ACC112 (cell line): ENCODE results near the gene DHRS12.
A peak's percentile ranks its signal among the peaks of the same experiment; 100 is the strongest.

Experiments used
- H2AFZ ChIP-seq: fragments of 200-600 bp; sonication (generic); one replicate; pipeline ENCODE4 v1.6.0; 2017; ENCODE audit warnings: antibody characterized with exemption, low read length; ENCODE audit not compliant: unreplicated experiment
- H3K27ac ChIP-seq: fragments of 200-600 bp; sonication (generic); 2 replicates; pipeline ENCODE4 v1.5.1; 2014; ENCODE audit warnings: low read depth, mild to moderate bottlenecking, antibody characterized with exemption, low read length, moderate library complexity
- H3K27me3 ChIP-seq: fragments of 200-600 bp; sonication (generic); 2 replicates; pipeline ENCODE4 v1.6.1; 2014; ENCODE audit warnings: mild to moderate bottlenecking, antibody characterized with exemption, low read length, moderate library complexity, mixed read lengths; ENCODE audit not compliant: insufficient read depth
- H3K36me3 ChIP-seq: fragments of 200-600 bp; sonication (generic); 2 replicates; pipeline ENCODE4 v1.6.1; 2016; ENCODE audit warnings: mild to moderate bottlenecking, antibody characterized with exemption, low read length, moderate library complexity, mixed read lengths; ENCODE audit not compliant: insufficient read depth
- H3K4me1 ChIP-seq: fragments of 200-600 bp; sonication (generic); one replicate; pipeline ENCODE4 v1.6.1; 2016; ENCODE audit warnings: low read length, mixed read lengths; ENCODE audit not compliant: insufficient read depth, unreplicated experiment, control insufficient read depth
- H3K4me3 ChIP-seq: fragments of 200-600 bp; sonication (generic); 2 replicates; pipeline ENCODE4 v1.5.1; 2014; ENCODE audit warnings: mild to moderate bottlenecking, low read depth, low read length
- H3K79me2 ChIP-seq: fragments of 200-600 bp; sonication (generic); one replicate; pipeline ENCODE4 v1.6.0; 2016; ENCODE audit warnings: low read length; ENCODE audit not compliant: control insufficient read depth, unreplicated experiment, insufficient read depth

The DHRS12 gene

DNA sequence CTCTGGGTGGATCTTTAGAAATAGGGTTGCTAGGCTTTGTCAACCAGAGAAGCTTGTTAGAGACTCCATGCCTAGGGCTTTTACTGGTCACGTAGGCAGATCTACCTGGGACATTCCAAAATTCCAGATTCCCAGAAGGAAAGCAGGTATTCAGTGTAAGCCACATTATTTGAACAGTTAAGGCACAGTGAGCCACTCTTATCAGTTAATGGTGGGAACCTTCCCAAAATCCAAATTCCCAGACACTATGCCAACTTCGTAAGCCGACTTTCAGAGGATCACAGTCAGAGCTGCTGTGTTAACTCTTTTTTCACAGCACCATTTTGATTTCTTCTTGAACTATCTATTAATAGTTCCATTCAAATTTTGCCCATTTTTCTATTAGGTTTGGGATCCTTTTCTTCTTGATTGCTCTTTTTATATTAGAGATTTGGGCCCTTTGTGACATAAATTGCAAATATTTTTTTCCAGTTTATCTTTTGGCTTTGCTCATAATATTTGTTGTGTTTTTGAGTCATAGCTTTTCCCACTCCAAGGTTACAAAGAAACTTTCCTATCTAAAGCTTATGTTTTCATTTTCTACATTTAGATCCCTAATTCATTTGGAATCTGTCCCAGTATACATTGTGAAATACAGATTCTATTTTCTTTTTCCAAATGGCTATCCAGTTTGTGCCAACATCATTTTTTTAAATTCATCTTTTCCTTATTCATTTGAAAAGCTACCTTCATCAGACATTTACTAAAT, 77.3 kb downstream of the DHRS12 start:
- no peak overlapping the region for H2AFZ ChIP-seq
- no peaks in the 10 kb centered on the region for H3K27me3 ChIP-seq
- peaks cover 49% of the 10 kb centered on the region for H3K4me1 ChIP-seq
- H3K36me3 ChIP-seq, result no peaks in the 10 kb centered on the region
- peaks cover 11% of the 10 kb centered on the region for H3K79me2 ChIP-seq
- H3K4me3 ChIP-seq, result no peak overlapping the region
- peak overlapping the region; percentile 96 for H3K27ac ChIP-seq

- no peak overlapping the region for H3K4me3 ChIP-seq
- H3K79me2 ChIP-seq, result peaks cover 5% of the 10 kb centered on the region
- H3K27me3 ChIP-seq, result no peaks in the 10 kb centered on the region
- no peak overlapping the region for H2AFZ ChIP-seq
- no peak overlapping the region for H3K27ac ChIP-seq
- H3K36me3 ChIP-seq, result 0 out of 2 replicates have a peak, but pooled peaks cover 4% of the 10 kb centered on the region
- peaks cover 32% of the 10 kb centered on the region for H3K4me1 ChIP-seq
Observed at GRCh38 chr13:51724721-51725120, 79.2 kb downstream of the DHRS12 start.

- H3K79me2 ChIP-seq, result peaks cover 5% of the 10 kb centered on the region
- H3K4me3 ChIP-seq, result no peak overlapping the region
- 0 out of 2 replicates have a peak, but pooled peaks cover 4% of the 10 kb centered on the region for H3K36me3 ChIP-seq
- H2AFZ ChIP-seq, result no peak overlapping the region
- peaks cover 21% of the 10 kb centered on the region for H3K4me1 ChIP-seq
- no peaks in the 10 kb centered on the region for H3K27me3 ChIP-seq
- H3K27ac ChIP-seq, result no peak overlapping the region
Observed at GRCh38 chr13:51723529-51723928, 80.4 kb downstream of the DHRS12 start.

- Histone ChIP-seq H3K79me2 (peaks cover 2% of the 10 kb centered on the region), H3K27me3 (no peaks in the 10 kb centered on the region), H3K36me3 (0 out of 2 replicates have a peak, but pooled peaks cover 4% of the 10 kb centered on the region)
Observed at GRCh38 chr13:51721496-51721895, 82.5 kb downstream of the DHRS12 start.

GRCh38 chr13:51719394-51719793, 84.6 kb downstream of the DHRS12 start:
- H3K36me3 ChIP-seq, result 0 out of 2 replicates have a peak, but pooled peaks cover 4% of the 10 kb centered on the region
- no peaks in the 10 kb centered on the region for H3K27me3 ChIP-seq
- no peak overlapping the region for H3K4me3 ChIP-seq
- peaks cover 2% of the 10 kb centered on the region for H3K79me2 ChIP-seq
- H3K4me1 ChIP-seq, result peaks cover 22% of the 10 kb centered on the region
- no peak overlapping the region for H2AFZ ChIP-seq
- H3K27ac ChIP-seq, result no peak overlapping the region

More at GRCh38 chr13:51721496-51721895, 82.5 kb downstream of the DHRS12 start:
- Histone ChIP-seq H3K4me3 (no peak overlapping the region), H3K4me1 (peaks cover 16% of the 10 kb centered on the region), H3K27ac (no peak overlapping the region), H2AFZ (no peak overlapping the region)
